M059J (cell line): ENCODE data around the gene FBXW9. TPM values are rescaled to one million over a fixed set of nuclear protein-coding genes. Genes with fewer than 3 reads are reported as not detected.
"Not testable (repeated sequence)": the region's sequence is repeated elsewhere in the genome, so short reads cannot be mapped to it uniquely, and the experiment has no call there.

ENCODE experiments used
- DNase-seq: peaks from one replicate; pipeline ENCODE4 v3.0.0-alpha.2; 2012; ENCODE audit warnings: low read depth
- total RNA-seq: library from RNA; depleted of rRNA; stranded (reverse); fragments of >200 nt; shearing (Covaris generic); gene quantifications from 2 replicates; pipeline ENCODE4 v1.2.3, GENCODE V29; 2014

Gene FBXW9
- total RNA-seq, 1 experiment from 2014 or later: 14.5 TPM

GRCh38 chr19:12715929-12716328 lies 19.5 kb upstream of the FBXW9 start:
- DNase-seq: no peak

- DNase-seq: no peak
Observed at GRCh38 chr19:12715102-12715501, 18.7 kb upstream of the FBXW9 start.

GRCh38 chr19:12713304-12713703 lies 16.9 kb upstream of the FBXW9 start:
- not testable (repeated sequence) for DNase-seq

- DNase-seq: not testable (repeated sequence)
Observed at GRCh38 chr19:12712077-12712476, 15.6 kb upstream of the FBXW9 start.

GRCh38 chr19:12711187-12711586 lies 14.8 kb upstream of the FBXW9 start:
- no peak for DNase-seq

GRCh38 chr19:12708641-12709040 lies 12.2 kb upstream of the FBXW9 start:
- DNase-seq: no peak

- no peak for DNase-seq
Observed at GRCh38 chr19:12706332-12706718, 9.9 kb upstream of the FBXW9 start.

GRCh38 chr19:12705654-12706331 lies 9.4 kb upstream of the FBXW9 start:
- DNase-seq: no peak

GRCh38 chr19:12705169-12705568 lies 8.7 kb upstream of the FBXW9 start:
- no peak for DNase-seq

- peak; percentile 38 for DNase-seq
Observed at GRCh38 chr19:12703046-12703445, 6.6 kb upstream of the FBXW9 start.

- DNase-seq: no peak
Observed at GRCh38 chr19:12701596-12702282, 5.3 kb upstream of the FBXW9 start.

- DNase-seq: no peak
Observed at GRCh38 chr19:12698138-12698537, 1.7 kb upstream of the FBXW9 start.

GRCh38 chr19:12697425-12697824 lies 994 bp upstream of the FBXW9 start:
- not testable (repeated sequence) for DNase-seq

- peak; percentile 9 for DNase-seq
Observed at GRCh38 chr19:12695997-12696365, 450 bp downstream of the FBXW9 start.

GRCh38 chr19:12695514-12695913 lies 917 bp downstream of the FBXW9 start:
- DNase-seq: no peak

GRCh38 chr19:12695096-12695495 lies 1.3 kb downstream of the FBXW9 start:
- no peak for DNase-seq

- no peak for DNase-seq
Observed at GRCh38 chr19:12694641-12695040, 1.8 kb downstream of the FBXW9 start.

GRCh38 chr19:12692960-12693359 lies 3.5 kb downstream of the FBXW9 start:
- no peak for DNase-seq

GRCh38 chr19:12689581-12690216 lies 6.7 kb downstream of the FBXW9 start:
- DNase-seq: no peak

GRCh38 chr19:12689012-12689411 lies 7.4 kb downstream of the FBXW9 start:
- no peak for DNase-seq

GRCh38 chr19:12687496-12688196 lies 8.8 kb downstream of the FBXW9 start, which contains the start of gene GNG14:
Gene GNG14, plus strand, starts transcription at chr19:12687998. Its CDS starts 51 bp downstream, at chr19:12688049.
- no peak for DNase-seq

- DNase-seq: no peak
Observed at GRCh38 chr19:12685831-12686230, 10.6 kb downstream of the FBXW9 start.
